Sigmoid colon (tissue), 7 donors: ENCODE results near the gene TLE1. TPM values are rescaled to one million over a fixed set of nuclear protein-coding genes. Genes with fewer than 3 reads are reported as not detected.

Source experiments
- DNase-seq: peaks from one replicate; pipeline ENCODE4 v3.0.0-alpha.2; 2019
- H3K27ac ChIP-seq, 4 donors: fragments of 200-600 bp; sonication (generic); one replicate each; pipeline ENCODE4 v1.5.1; 2016 to 2019; ENCODE audit warnings: mild to moderate bottlenecking in 1 of 4
- H3K27me3 ChIP-seq, 3 donors: fragments of 200-600 bp; sonication (generic); one replicate each; pipeline ENCODE4 v1.5.1; 2019; ENCODE audit warnings: mild to moderate bottlenecking in 1 of 3
- H3K36me3 ChIP-seq, 4 donors: fragments of 200-600 bp; sonication (generic); one replicate each; pipeline ENCODE4 v1.5.1; 2016 to 2019
- H3K4me1 ChIP-seq, 4 donors: fragments of 200-600 bp; sonication (generic); one replicate each; pipeline ENCODE4 v1.5.1; 2017 to 2019
- H3K4me3 ChIP-seq, 4 donors: fragments of 200-600 bp; sonication (generic); one replicate each; pipeline ENCODE4 v1.5.1; 2017 to 2019; ENCODE audit warnings: mild to moderate bottlenecking in 2 of 4, moderate library complexity in 1 of 4
- H3K9me3 ChIP-seq, 4 donors: fragments of 200-600 bp in 3 of 4; sonication (generic) in 3 of 4; one replicate each; pipeline versions ENCODE4 v1.5.1 to v1.6.1; 2013 to 2019
- CTCF ChIP-seq, 4 experiments: fragments of 450-650 bp in 3 of 4; fragments of 200-600 bp in 1 of 4; IDR thresholded peaks; one replicate each; pipeline ENCODE4 v1.5.1; 2016 to 2019; ENCODE audit warnings: antibody characterized with exemption in 4 of 4, mild to moderate bottlenecking in 3 of 4, moderate library complexity in 2 of 4
- EP300 ChIP-seq, 4 donors: sonication (generic); formaldehyde crosslinking; IDR thresholded peaks; one replicate each; pipeline ENCODE4 v1.6.1; 2017; ENCODE audit warnings: antibody characterized with exemption in 4 of 4
- POLR2A ChIP-seq, 2 donors: fragments of 450-650 bp; IDR thresholded peaks; one replicate each; pipeline ENCODE4 v1.6.1; 2016; ENCODE audit warnings: antibody characterized with exemption in 2 of 2, mild to moderate bottlenecking in 2 of 2, moderate library complexity in 2 of 2
- POLR2AphosphoS5 ChIP-seq, 4 donors: sonication (generic); formaldehyde crosslinking; IDR thresholded peaks; one replicate each; pipeline ENCODE4 v1.6.1; 2017; ENCODE audit warnings: antibody characterized with exemption in 4 of 4
- WGBS, 2 donors: extraction: QIAGEN DNeasy Blood & Tissue Kit; methylation state at CpG; one replicate each; pipeline ENCODE4 v1.1.7; 2013; 5-methylcytosine and 5-hydroxymethylcytosine counted together
- intact Hi-C: fragments of 100-400 bp; cut with DNase I; formaldehyde crosslinking; loops from one replicate; pipeline ENCODE4 v1.15.1; 2023
- polyA plus RNA-seq, 3 donors: library from polyadenylated mRNA; stranded (reverse); fragments of 200-250 nt; gene quantifications; one replicate each; pipeline ENCODE4 v1.2.3, GENCODE V29; 2013
- total RNA-seq, 4 donors: library from RNA; depleted of rRNA; stranded (reverse); fragments of >200 nt; gene quantifications; one replicate each; pipeline ENCODE4 v1.1.0, GENCODE V29; 2016
- donor health status: healthy with polysubstance abuse.
- donor health status: Bipolar disorder and iron deficiency.
- donor health status: healthy.

Gene TLE1
- total and polyA plus RNA-seq, 7 donors: 28.9 to 54.6 (median 45.7) TPM

- peaks cover 0 to 48% (median 39%) of the 10 kb centered on the region in 4 donors for H3K4me1 ChIP-seq
Observed at GRCh38 chr9:81613002-81613812, 76.1 kb downstream of the TLE1 start.

GRCh38 chr9:81611664-81612063 lies 77.7 kb downstream of the TLE1 start:
- no peaks in the 10 kb centered on the region for H3K9me3 ChIP-seq
- no peak overlapping the region for H3K4me3 ChIP-seq
- H3K27ac ChIP-seq: peak overlapping the region; percentile 82 to 89 (median 84)
- no peak for TF ChIP-seq POLR2AphosphoS5 (IDR thresholded peaks at IDR 0.05)
- TF ChIP-seq EP300 (IDR thresholded peaks at IDR 0.05): no peak
- TF ChIP-seq POLR2A (IDR thresholded peaks at IDR 0.05): no peak
- TF ChIP-seq CTCF (IDR thresholded peaks at IDR 0.05): no peak
- intact Hi-C loops: loop anchor here (5.0 to 10.0 kb wide), 3 partner anchors 114 to 214 kb away; no protein-coding TSS in a partner anchor
- H3K27me3 ChIP-seq: no peaks in the 10 kb centered on the region
- H3K36me3 ChIP-seq: peaks cover 0 to 75% (median 16%) of the 10 kb centered on the region in 4 donors
- H3K4me1 ChIP-seq: peaks cover 0 to 48% (median 39%) of the 10 kb centered on the region in 4 donors
- no peak for DNase-seq
- 97 to 98% methylated on average over 23 of the region's 23 CpGs for WGBS, 2 donors

More at GRCh38 chr9:81613002-81613812, 76.1 kb downstream of the TLE1 start:
- peak overlapping the region in 2 of 4 donors; percentile 3 to 18 for H3K4me3 ChIP-seq
- no peaks in the 10 kb centered on the region for H3K27me3 ChIP-seq
- H3K9me3 ChIP-seq: no peaks in the 10 kb centered on the region
- TF ChIP-seq POLR2AphosphoS5 (IDR thresholded peaks at IDR 0.05): peak; percentile 91 to 97 (median 94)
- TF ChIP-seq EP300 (IDR thresholded peaks at IDR 0.05): peak; percentile 87 to 98 (median 93)
- no peak for TF ChIP-seq CTCF (IDR thresholded peaks at IDR 0.05)
- TF ChIP-seq POLR2A (IDR thresholded peaks at IDR 0.05): no peak
- peaks cover 0 to 74% (median 14%) of the 10 kb centered on the region in 4 donors for H3K36me3 ChIP-seq
- DNase-seq: peak; percentile 92
- WGBS, 2 donors: 75 to 84% methylated on average over 23 of the region's 23 CpGs
- peak overlapping the region; percentile 82 to 89 (median 84) for H3K27ac ChIP-seq
- intact Hi-C loops: loop anchor here (1.0 to 10.0 kb wide), 7 partner anchors 55 to 815 kb away; no protein-coding TSS in a partner anchor

- intact Hi-C loops: loop anchor here (5.0 to 10.0 kb wide), 3 partner anchors 113 to 214 kb away; no protein-coding TSS in a partner anchor
- Histone ChIP-seq H3K36me3 (peaks cover 0 to 70% (median 13%) of the 10 kb centered on the region in 4 donors), H3K27ac (peak overlapping the region; percentile 38 to 89 (median 82)), H3K4me3 (no peak overlapping the region), H3K27me3 (no peaks in the 10 kb centered on the region), H3K9me3 (no peaks in the 10 kb centered on the region), H3K4me1 (peaks cover 0 to 48% (median 39%) of the 10 kb centered on the region in 4 donors)
- 93 to 94% methylated on average over 4 of the region's 4 CpGs for WGBS, 2 donors
- TF ChIP-seq POLR2AphosphoS5 (IDR thresholded peaks at IDR 0.05): no peak
- no peak for TF ChIP-seq CTCF (IDR thresholded peaks at IDR 0.05)
- TF ChIP-seq POLR2A (IDR thresholded peaks at IDR 0.05): no peak
- no peak for TF ChIP-seq EP300 (IDR thresholded peaks at IDR 0.05)
- no peak for DNase-seq
Observed at GRCh38 chr9:81610740-81611107, 78.6 kb downstream of the TLE1 start.

GRCh38 chr9:81609782-81610739 lies 79.3 kb downstream of the TLE1 start:
- Histone ChIP-seq H3K9me3 (no peaks in the 10 kb centered on the region), H3K27ac (peak overlapping the region; percentile 38 to 89 (median 82)), H3K36me3 (peaks cover 0 to 65% (median 13%) of the 10 kb centered on the region in 4 donors), H3K4me3 (no peak overlapping the region), H3K4me1 (peaks cover 0 to 48% (median 39%) of the 10 kb centered on the region in 4 donors), H3K27me3 (no peaks in the 10 kb centered on the region)
- WGBS, 2 donors: 59 to 78% methylated on average over 8 of the region's 8 CpGs
- intact Hi-C loops: loop anchor here (5.0 to 10.0 kb wide), 3 partner anchors 113 to 215 kb away; no protein-coding TSS in a partner anchor
- TF ChIP-seq POLR2A (IDR thresholded peaks at IDR 0.05) (no peak), EP300 (IDR thresholded peaks at IDR 0.05) (no peak), CTCF (IDR thresholded peaks at IDR 0.05) (no peak), POLR2AphosphoS5 (IDR thresholded peaks at IDR 0.05) (no peak)
- no peak for DNase-seq
